Kidney (tissue), 14 donors: ENCODE results near the gene MEOX1. TPM values are rescaled to one million over a fixed set of nuclear protein-coding genes. Genes with fewer than 3 reads are reported as not detected.
A peak's percentile ranks its signal among the peaks of the same experiment; 100 is the strongest.

Experiments used
- DNase-seq, 5 donors: peaks; one replicate each; pipeline ENCODE4 v3.0.0-alpha.2; 2013 to 2020
- FAIRE-seq: peaks from 2 replicates; lab custom pipeline; 2012; peaks lifted over from hg19 to GRCh38; lab: Jason Lieb, UNC
- H3K27ac ChIP-seq, 2 donors: one replicate each; pipeline ENCODE4 v1.7.0; 2013; ENCODE audit warnings: low read depth in 2 of 2, low read length in 2 of 2, inconsistent platforms in 1 of 2
- H3K27me3 ChIP-seq: one replicate; pipeline ENCODE4 v1.7.1; 2013; ENCODE audit warnings: low read length, inconsistent platforms; ENCODE audit not compliant: control insufficient read depth, insufficient read depth
- H3K36me3 ChIP-seq, 3 donors: one replicate each; pipeline versions ENCODE4 v1.7.0 to v1.7.1; 2013; ENCODE audit warnings: low read length in 3 of 3, control low read depth in 1 of 3, inconsistent platforms in 1 of 3; ENCODE audit not compliant: insufficient read depth in 3 of 3, control insufficient read depth in 2 of 3
- H3K4me1 ChIP-seq, 3 donors: one replicate each; pipeline versions ENCODE4 v1.7.0 to v1.7.1; 2013; ENCODE audit warnings: low read length in 3 of 3, inconsistent platforms in 1 of 3, low read depth in 1 of 3; ENCODE audit not compliant: control insufficient read depth in 2 of 3, insufficient read depth in 2 of 3
- H3K4me3 ChIP-seq, 3 donors: one replicate each; pipeline versions ENCODE4 v1.7.0 to v1.8.1; 2013; ENCODE audit warnings: low read length in 3 of 3, control low read depth in 1 of 3, inconsistent platforms in 1 of 3
- H3K9ac ChIP-seq, 3 donors: one replicate each; pipeline versions ENCODE4 v1.7.0 to v1.7.1; 2013; ENCODE audit warnings: low read length in 3 of 3, control low read depth in 1 of 3, inconsistent platforms in 1 of 3
- H3K9me3 ChIP-seq, 3 donors: one replicate each; pipeline versions ENCODE4 v1.7.0 to v1.7.1; 2013; ENCODE audit warnings: low read length in 3 of 3, control low read depth in 1 of 3, inconsistent platforms in 1 of 3; ENCODE audit not compliant: control insufficient read depth in 2 of 3, insufficient read depth in 1 of 3
- CTCF ChIP-seq: IDR thresholded peaks from 3 replicates; pipeline ENCODE4 v1.5.1; 2012; ENCODE audit warnings: mild to moderate bottlenecking, moderate library complexity, borderline replicate concordance; ENCODE audit not compliant: insufficient read depth; ENCODE audit errors: extremely low read depth
- intact Hi-C: fragments of 100-400 bp; cut with DNase I; formaldehyde crosslinking; loops from one replicate; pipeline ENCODE4 v1.11.1; 2022
- polyA plus RNA-seq: library from polyadenylated mRNA; stranded (reverse); fragments of 350-450 nt; fragmentation: Illumina TruSeq; extraction: RNeasy Lipid Tissue Mini Kit (QIAGEN cat#74804); gene quantifications from one replicate; pipeline ENCODE4 v1.2.3, GENCODE V29; 2014; ENCODE audit warnings: low read depth, low replicate concordance; ENCODE audit not compliant: insufficient read depth
- total RNA-seq: library from RNA; stranded (reverse); fragmentation: NEBNext Ultra II Directional; extraction: Animal tissue kit (Norgen Biotek cat#: 25700); gene quantifications from one replicate; pipeline ENCODE4 v1.2.1, GENCODE V29; 2021
- donor health status: control.
- donor health status: control.
- donor health status: control.
- donor health status: control.
- donor health status: control.
- donor health status: DM: yes; HTN: yes; CAD: no.
- donor health status: Normal renal cell carcinoma (clear cell type).

MEOX1 gene
- total and polyA plus RNA-seq, 2 donors from 2014 or later: 1.4 TPM; not detected in 1

GRCh38 chr17:43694081-43694870 is 32.6 kb upstream of the MEOX1 start:
- H3K27me3 ChIP-seq: no peaks in the 10 kb centered on the region
- intact Hi-C loops: no loop called here
- peak; percentile 99 for TF ChIP-seq CTCF
- no peak overlapping the region for H3K4me3 ChIP-seq
- H3K36me3 ChIP-seq: no peaks in the 10 kb centered on the region
- peaks cover 0 to 3% (median 0%) of the 10 kb centered on the region in 3 donors for H3K4me1 ChIP-seq
- no peak overlapping the region for H3K9ac ChIP-seq
- H3K9me3 ChIP-seq: no peaks in the 10 kb centered on the region
- DNase-seq: peak; percentile 83 to 95 (median 91)
- no peak for FAIRE-seq
- H3K27ac ChIP-seq: no peak overlapping the region

GRCh38 chr17:43691317-43691693 is 29.6 kb upstream of the MEOX1 start:
- Histone ChIP-seq H3K4me1 (no peaks in the 10 kb centered on the region), H3K9me3 (no peaks in the 10 kb centered on the region), H3K9ac (no peak overlapping the region), H3K36me3 (no peaks in the 10 kb centered on the region), H3K27me3 (no peaks in the 10 kb centered on the region), H3K4me3 (no peak overlapping the region), H3K27ac (no peak overlapping the region)
- intact Hi-C loops: no loop called here
- FAIRE-seq (no peak), DNase-seq (no peak)
- no peak for TF ChIP-seq CTCF

- FAIRE-seq (no peak), DNase-seq (no peak)
- no peaks in the 10 kb centered on the region for H3K36me3 ChIP-seq
- TF ChIP-seq CTCF: no peak
- no peaks in the 10 kb centered on the region for H3K9me3 ChIP-seq
- H3K4me3 ChIP-seq: no peak overlapping the region
- no peaks in the 10 kb centered on the region for H3K27me3 ChIP-seq
- no peaks in the 10 kb centered on the region for H3K4me1 ChIP-seq
- intact Hi-C loops: no loop called here
- H3K27ac ChIP-seq: no peak overlapping the region
- no peak overlapping the region for H3K9ac ChIP-seq
These were observed 29.0 kb upstream of the MEOX1 start for GRCh38 chr17:43690624-43691316.
